Liver (tissue), 9 donors: ENCODE results near the gene SLC38A3. TPM values are rescaled to one million over a fixed set of nuclear protein-coding genes. Genes with fewer than 3 reads are reported as not detected.
A peak's percentile ranks its signal among the peaks of the same experiment; 100 is the strongest.

Experiments used
- DNase-seq: peaks from one replicate; pipeline ENCODE4 v3.0.0-alpha.2; 2017; ENCODE audit warnings: low spot score
- H3K27ac ChIP-seq, 2 donors: one replicate each; pipeline ENCODE4 v1.7.0; 2013; ENCODE audit warnings: inconsistent platforms in 2 of 2, low read length in 2 of 2, control low read depth in 1 of 2, low read depth in 1 of 2, mild to moderate bottlenecking in 1 of 2
- H3K27me3 ChIP-seq, 4 donors: one replicate each; pipeline versions ENCODE4 v1.6.1 to v1.7.0; 2013; ENCODE audit warnings: low read length in 3 of 4, inconsistent platforms in 1 of 4, mild to moderate bottlenecking in 1 of 4, moderate library complexity in 1 of 4; ENCODE audit not compliant: control insufficient read depth in 4 of 4, insufficient read depth in 4 of 4
- H3K36me3 ChIP-seq, 4 donors: one replicate each; pipeline versions ENCODE4 v1.6.1 to v1.7.0; 2013; ENCODE audit warnings: low read length in 3 of 4, mild to moderate bottlenecking in 3 of 4, low read depth in 1 of 4, moderate library complexity in 1 of 4; ENCODE audit not compliant: control insufficient read depth in 4 of 4, insufficient read depth in 3 of 4
- H3K4me1 ChIP-seq, 4 donors: one replicate each; pipeline versions ENCODE4 v1.6.1 to v1.7.0; 2013; ENCODE audit warnings: low read length in 3 of 4, mild to moderate bottlenecking in 3 of 4, moderate library complexity in 1 of 4; ENCODE audit not compliant: control insufficient read depth in 4 of 4, insufficient read depth in 4 of 4
- H3K4me3 ChIP-seq, 3 donors: one replicate each; pipeline versions ENCODE4 v1.6.1 to v1.7.0; 2013; ENCODE audit warnings: low read length in 3 of 3, control low read depth in 1 of 3, low read depth in 1 of 3, mild to moderate bottlenecking in 1 of 3
- H3K9ac ChIP-seq, 2 donors: one replicate each; pipeline ENCODE4 v1.7.0; 2013; ENCODE audit warnings: low read length in 2 of 2, mild to moderate bottlenecking in 2 of 2, moderate library complexity in 2 of 2, control low read depth in 1 of 2, low read depth in 1 of 2
- H3K9me3 ChIP-seq, 4 donors: one replicate each; pipeline versions ENCODE4 v1.6.1 to v1.7.0; 2013; ENCODE audit warnings: low read length in 3 of 4; ENCODE audit not compliant: control insufficient read depth in 4 of 4
- EGR1 ChIP-seq, 2 donors: IDR thresholded peaks; 2 replicates each; pipeline ENCODE4 v1.6.1; 2016 to 2018; ENCODE audit warnings: antibody characterized with exemption in 2 of 2, low read depth in 2 of 2
- FOXA1 ChIP-seq: IDR thresholded peaks from 2 replicates; pipeline ENCODE4 v1.6.1; 2016; ENCODE audit warnings: antibody characterized with exemption
- FOXA2 ChIP-seq: IDR thresholded peaks from 2 replicates; pipeline ENCODE4 v1.6.1; 2016; ENCODE audit warnings: antibody characterized with exemption
- GABPA ChIP-seq, 2 donors: IDR thresholded peaks in 1 of 2; conservative IDR thresholded peaks in 1 of 2; 2 replicates each; pipeline ENCODE4 v1.6.1; 2016; ENCODE audit warnings: antibody characterized with exemption in 2 of 2, mild to moderate bottlenecking in 1 of 2, moderate library complexity in 1 of 2
- HNF4A ChIP-seq, 2 donors: conservative IDR thresholded peaks; 2 replicates each; pipeline ENCODE4 v1.6.1; 2016; ENCODE audit warnings: antibody characterized with exemption in 2 of 2, mild to moderate bottlenecking in 2 of 2
- HNF4G ChIP-seq: IDR thresholded peaks from 2 replicates; pipeline ENCODE4 v1.6.1; 2016; ENCODE audit warnings: antibody characterized with exemption
- JUND ChIP-seq, 2 donors: IDR thresholded peaks; 2 replicates each; pipeline ENCODE4 v1.6.1; 2016; ENCODE audit warnings: antibody characterized with exemption in 2 of 2
- NR2F2 ChIP-seq: IDR thresholded peaks from 2 replicates; pipeline ENCODE4 v1.6.1; 2016; ENCODE audit warnings: antibody characterized with exemption
- RAD21 ChIP-seq, 2 donors: IDR thresholded peaks; 2 replicates each; pipeline ENCODE4 v1.6.1; 2016; ENCODE audit warnings: antibody characterized with exemption in 2 of 2, mild to moderate bottlenecking in 2 of 2
- RXRA ChIP-seq, 2 donors: IDR thresholded peaks; 2 replicates each; pipeline ENCODE4 v1.6.1; 2017 to 2018; ENCODE audit warnings: antibody characterized with exemption in 2 of 2, mild to moderate bottlenecking in 1 of 2
- SP1 ChIP-seq: IDR thresholded peaks from 2 replicates; pipeline ENCODE4 v1.6.1; 2018; ENCODE audit warnings: antibody characterized with exemption, mild to moderate bottlenecking
- TAF1 ChIP-seq: conservative IDR thresholded peaks from 2 replicates; pipeline ENCODE4 v1.6.1; 2016; ENCODE audit warnings: antibody characterized with exemption, mild to moderate bottlenecking
- YY1 ChIP-seq: IDR thresholded peaks from 2 replicates; pipeline ENCODE4 v1.6.1; 2016; ENCODE audit warnings: antibody characterized with exemption, mild to moderate bottlenecking
- WGBS: extraction: QIAGEN DNeasy Blood & Tissue Kit; methylation state at CpG from one replicate; pipeline ENCODE4 v1.1.7; 2013; 5-methylcytosine and 5-hydroxymethylcytosine counted together
- polyA plus RNA-seq, 2 donors: library from polyadenylated mRNA; stranded (reverse) in 1 of 2; unstranded in 1 of 2; fragments of 200-250 nt in 1 of 2; fragments of >200 nt in 1 of 2; fragmentation: Nextera tagmentation in 1 of 2; extraction: Ambion mirVana in 1 of 2; gene quantifications; one replicate each; pipeline versions ENCODE4 v1.2.1 to v1.2.3, GENCODE V29; 2013 to 2015
- total RNA-seq, 2 donors: library from RNA; depleted of rRNA; stranded (reverse); fragments of >200 nt; gene quantifications; one replicate each; pipeline ENCODE4 v1.2.3, GENCODE V29; 2014
- TF ChIP-seq, protein P1 (sequence below): IDR thresholded peaks from 2 replicates; pipeline ENCODE4 v1.6.1; 2016; ENCODE audit warnings: antibody characterized with exemption, mild to moderate bottlenecking
- TF ChIP-seq, protein P2 (sequence below): fragments of 150-350 bp; IDR thresholded peaks from 2 replicates; pipeline ENCODE4 v1.5.1; 2017; ENCODE audit warnings: improper control_type of control experiment, low read depth, low read length; ENCODE audit not compliant: missing input control
- donor health status: healthy.
- donor health status: healthy.
- donor health status: healthy.
- donor health status: healthy.
- donor health status: healthy.

SLC38A3 gene
- total and polyA plus RNA-seq, 4 donors = 98.1 to 180 (median 140) TPM

DNA sequence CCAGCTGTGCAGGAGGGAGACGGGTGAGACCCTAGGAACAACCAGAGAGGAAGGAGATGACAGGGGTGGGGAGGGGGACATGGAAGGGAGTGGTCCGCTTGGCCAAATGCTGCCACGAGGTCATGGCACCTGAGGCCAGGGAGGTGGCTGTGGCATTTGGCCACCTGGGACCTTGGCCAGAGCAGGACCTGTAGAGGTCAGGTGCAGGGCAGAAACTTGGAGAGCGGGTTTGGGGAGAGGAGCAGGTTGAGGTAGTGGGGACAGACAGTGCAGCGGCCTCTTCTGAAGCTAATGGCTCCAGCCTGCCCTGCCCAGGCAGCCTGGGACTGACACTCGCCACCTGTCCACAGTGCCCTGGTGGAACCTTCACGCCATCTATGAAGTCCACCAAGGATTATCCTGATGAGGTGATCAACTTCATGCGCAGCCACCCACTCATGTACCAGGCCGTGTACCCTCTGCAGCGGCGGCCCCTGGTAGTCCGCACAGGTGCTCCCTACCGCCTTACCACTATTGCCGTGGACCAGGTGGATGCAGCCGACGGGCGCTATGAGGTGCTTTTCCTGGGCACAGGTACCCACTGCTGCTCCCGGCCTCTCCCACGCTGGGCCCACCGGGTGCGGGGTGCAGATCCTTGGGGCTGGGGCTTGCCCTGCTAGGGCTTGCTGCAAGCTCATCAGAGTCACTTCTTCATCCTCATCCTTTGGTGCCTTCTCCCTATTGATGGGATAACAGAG lies 20.7 kb upstream of the SLC38A3 start (continued):
- TF ChIP-seq, protein P1, sequence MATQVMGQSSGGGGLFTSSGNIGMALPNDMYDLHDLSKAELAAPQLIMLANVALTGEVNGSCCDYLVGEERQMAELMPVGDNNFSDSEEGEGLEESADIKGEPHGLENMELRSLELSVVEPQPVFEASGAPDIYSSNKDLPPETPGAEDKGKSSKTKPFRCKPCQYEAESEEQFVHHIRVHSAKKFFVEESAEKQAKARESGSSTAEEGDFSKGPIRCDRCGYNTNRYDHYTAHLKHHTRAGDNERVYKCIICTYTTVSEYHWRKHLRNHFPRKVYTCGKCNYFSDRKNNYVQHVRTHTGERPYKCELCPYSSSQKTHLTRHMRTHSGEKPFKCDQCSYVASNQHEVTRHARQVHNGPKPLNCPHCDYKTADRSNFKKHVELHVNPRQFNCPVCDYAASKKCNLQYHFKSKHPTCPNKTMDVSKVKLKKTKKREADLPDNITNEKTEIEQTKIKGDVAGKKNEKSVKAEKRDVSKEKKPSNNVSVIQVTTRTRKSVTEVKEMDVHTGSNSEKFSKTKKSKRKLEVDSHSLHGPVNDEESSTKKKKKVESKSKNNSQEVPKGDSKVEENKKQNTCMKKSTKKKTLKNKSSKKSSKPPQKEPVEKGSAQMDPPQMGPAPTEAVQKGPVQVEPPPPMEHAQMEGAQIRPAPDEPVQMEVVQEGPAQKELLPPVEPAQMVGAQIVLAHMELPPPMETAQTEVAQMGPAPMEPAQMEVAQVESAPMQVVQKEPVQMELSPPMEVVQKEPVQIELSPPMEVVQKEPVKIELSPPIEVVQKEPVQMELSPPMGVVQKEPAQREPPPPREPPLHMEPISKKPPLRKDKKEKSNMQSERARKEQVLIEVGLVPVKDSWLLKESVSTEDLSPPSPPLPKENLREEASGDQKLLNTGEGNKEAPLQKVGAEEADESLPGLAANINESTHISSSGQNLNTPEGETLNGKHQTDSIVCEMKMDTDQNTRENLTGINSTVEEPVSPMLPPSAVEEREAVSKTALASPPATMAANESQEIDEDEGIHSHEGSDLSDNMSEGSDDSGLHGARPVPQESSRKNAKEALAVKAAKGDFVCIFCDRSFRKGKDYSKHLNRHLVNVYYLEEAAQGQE = no peak
- TF ChIP-seq NR2F2 (no peak), HNF4A (conservative IDR thresholded peaks at IDR 0.05) (peak in 1 of 2 donors; percentile 8), RXRA (IDR thresholded peaks at IDR 0.05) (peak; percentile 66 to 79)
- TF ChIP-seq, protein P2, sequence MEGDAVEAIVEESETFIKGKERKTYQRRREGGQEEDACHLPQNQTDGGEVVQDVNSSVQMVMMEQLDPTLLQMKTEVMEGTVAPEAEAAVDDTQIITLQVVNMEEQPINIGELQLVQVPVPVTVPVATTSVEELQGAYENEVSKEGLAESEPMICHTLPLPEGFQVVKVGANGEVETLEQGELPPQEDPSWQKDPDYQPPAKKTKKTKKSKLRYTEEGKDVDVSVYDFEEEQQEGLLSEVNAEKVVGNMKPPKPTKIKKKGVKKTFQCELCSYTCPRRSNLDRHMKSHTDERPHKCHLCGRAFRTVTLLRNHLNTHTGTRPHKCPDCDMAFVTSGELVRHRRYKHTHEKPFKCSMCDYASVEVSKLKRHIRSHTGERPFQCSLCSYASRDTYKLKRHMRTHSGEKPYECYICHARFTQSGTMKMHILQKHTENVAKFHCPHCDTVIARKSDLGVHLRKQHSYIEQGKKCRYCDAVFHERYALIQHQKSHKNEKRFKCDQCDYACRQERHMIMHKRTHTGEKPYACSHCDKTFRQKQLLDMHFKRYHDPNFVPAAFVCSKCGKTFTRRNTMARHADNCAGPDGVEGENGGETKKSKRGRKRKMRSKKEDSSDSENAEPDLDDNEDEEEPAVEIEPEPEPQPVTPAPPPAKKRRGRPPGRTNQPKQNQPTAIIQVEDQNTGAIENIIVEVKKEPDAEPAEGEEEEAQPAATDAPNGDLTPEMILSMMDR = no peak

DNA sequence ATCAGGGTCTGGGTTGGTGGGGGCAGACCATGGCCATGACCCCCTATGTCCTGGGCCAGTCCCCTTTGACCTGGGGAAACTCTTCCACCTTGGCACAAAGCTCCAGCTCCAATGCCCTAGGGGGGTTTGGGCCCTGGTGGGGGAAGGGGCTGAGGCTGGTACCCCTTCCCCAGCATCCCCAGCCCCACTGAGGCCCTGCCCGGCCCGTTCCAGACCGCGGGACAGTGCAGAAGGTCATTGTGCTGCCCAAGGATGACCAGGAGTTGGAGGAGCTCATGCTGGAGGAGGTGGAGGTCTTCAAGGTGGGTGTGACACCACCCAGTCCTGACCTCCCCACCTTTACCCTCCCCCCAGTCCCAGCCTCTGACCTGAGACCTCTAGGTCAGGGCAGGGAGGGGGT lies 19.8 kb upstream of the SLC38A3 start:
- WGBS = 96% methylated on average over 4 of the region's 4 CpGs
- DNase-seq = no peak
- Histone ChIP-seq H3K9me3 (no peaks in the 10 kb centered on the region), H3K27me3 (no peaks in the 10 kb centered on the region), H3K36me3 (no peaks in the 10 kb centered on the region), H3K9ac (no peak overlapping the region), H3K27ac (no peak overlapping the region), H3K4me3 (no peak overlapping the region), H3K4me1 (peaks cover 1 to 23% (median 14%) of the 10 kb centered on the region in 4 donors)
- no peak for TF ChIP-seq TAF1
- TF ChIP-seq FOXA1 = no peak
- TF ChIP-seq HNF4G = no peak
- TF ChIP-seq, protein P2 = no peak
- no peak for TF ChIP-seq RAD21 (IDR thresholded peaks at IDR 0.05)

DNA sequence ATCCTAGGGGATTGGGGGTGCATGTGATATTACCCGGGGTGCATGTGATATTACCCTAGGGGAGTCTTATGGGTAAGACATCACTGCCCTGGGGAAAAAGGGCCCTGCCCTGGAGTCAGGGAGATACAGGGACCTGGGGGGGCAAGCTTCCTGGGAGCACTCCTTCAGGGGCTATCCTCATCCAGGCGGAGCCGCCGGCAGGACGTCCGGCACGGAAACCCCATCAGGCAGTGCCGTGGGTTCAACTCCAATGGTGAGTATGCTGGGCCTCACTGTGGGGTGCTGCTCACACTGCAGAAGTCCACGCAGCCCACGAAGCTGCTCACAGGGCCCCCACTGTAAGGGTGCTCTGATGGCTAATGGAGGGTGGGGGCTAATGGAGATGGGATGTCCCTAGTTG lies 19.0 kb upstream of the SLC38A3 start:
- Histone ChIP-seq H3K36me3 (no peaks in the 10 kb centered on the region), H3K9me3 (no peaks in the 10 kb centered on the region), H3K27ac (no peak overlapping the region), H3K4me1 (peaks cover 1 to 26% (median 16%) of the 10 kb centered on the region in 4 donors), H3K9ac (no peak overlapping the region), H3K27me3 (no peaks in the 10 kb centered on the region), H3K4me3 (no peak overlapping the region)
- no peak for DNase-seq
- 92% methylated on average over 10 of the region's 10 CpGs for WGBS
- TF ChIP-seq NR2F2 (no peak), SP1 (no peak), GABPA (IDR thresholded peaks at IDR 0.05 in 1 of 2, conservative IDR thresholded peaks at IDR 0.05 in 1 of 2) (no peak), RAD21 (IDR thresholded peaks at IDR 0.05) (no peak), EGR1 (IDR thresholded peaks at IDR 0.05; ENCODE audit: low read depth in 2 of 2) (no peak), HNF4A (conservative IDR thresholded peaks at IDR 0.05) (no peak), FOXA1 (no peak), HNF4G (no peak), YY1 (no peak), FOXA2 (no peak), JUND (IDR thresholded peaks at IDR 0.05) (no peak)
- TF ChIP-seq, protein P1 = no peak
- TF ChIP-seq, protein P2 = no peak
